AG09319 (cell line): Measurements from ENCODE around the gene ZC3H11A.

Experiments
- DNase-seq: peaks from one replicate; pipeline ENCODE4 v3.0.0-alpha.2; 2010; ENCODE audit warnings: low read depth; ENCODE audit errors: extremely low read depth
- CTCF ChIP-seq: IDR thresholded peaks from 2 replicates; pipeline ENCODE4 v1.5.1; 2011; ENCODE audit warnings: low read depth, mild to moderate bottlenecking, inconsistent platforms, low read length, moderate library complexity

ZC3H11A gene

GRCh38 chr1:203799971-203800370, 4.5 kb downstream of the ZC3H11A start:
- no peak for DNase-seq
- TF ChIP-seq CTCF: no peak

- TF ChIP-seq CTCF: no peak
Observed at GRCh38 chr1:203805689-203806088, 10.3 kb downstream of the ZC3H11A start.

GRCh38 chr1:203807196-203807595, 11.8 kb downstream of the ZC3H11A start:
- no peak for TF ChIP-seq CTCF
- DNase-seq: no peak

More at GRCh38 chr1:203805689-203806088, 10.3 kb downstream of the ZC3H11A start:
- no peak for DNase-seq

GRCh38 chr1:203813581-203814341, 18.3 kb downstream of the ZC3H11A start:
- TF ChIP-seq CTCF: no peak

GRCh38 chr1:203818399-203818798, 23.0 kb downstream of the ZC3H11A start:
- DNase-seq: no peak
- TF ChIP-seq CTCF: no peak

More at GRCh38 chr1:203813581-203814341, 18.3 kb downstream of the ZC3H11A start:
- no peak for DNase-seq

- DNase-seq: no peak
- no peak for TF ChIP-seq CTCF
Observed at GRCh38 chr1:203823306-203823705, 27.9 kb downstream of the ZC3H11A start.

- DNase-seq: no peak
- TF ChIP-seq CTCF: no peak
Observed at GRCh38 chr1:203826175-203826574, 30.8 kb downstream of the ZC3H11A start.
